ENCODE data around the gene C1QTNF5.

C1QTNF5 gene

DNA sequence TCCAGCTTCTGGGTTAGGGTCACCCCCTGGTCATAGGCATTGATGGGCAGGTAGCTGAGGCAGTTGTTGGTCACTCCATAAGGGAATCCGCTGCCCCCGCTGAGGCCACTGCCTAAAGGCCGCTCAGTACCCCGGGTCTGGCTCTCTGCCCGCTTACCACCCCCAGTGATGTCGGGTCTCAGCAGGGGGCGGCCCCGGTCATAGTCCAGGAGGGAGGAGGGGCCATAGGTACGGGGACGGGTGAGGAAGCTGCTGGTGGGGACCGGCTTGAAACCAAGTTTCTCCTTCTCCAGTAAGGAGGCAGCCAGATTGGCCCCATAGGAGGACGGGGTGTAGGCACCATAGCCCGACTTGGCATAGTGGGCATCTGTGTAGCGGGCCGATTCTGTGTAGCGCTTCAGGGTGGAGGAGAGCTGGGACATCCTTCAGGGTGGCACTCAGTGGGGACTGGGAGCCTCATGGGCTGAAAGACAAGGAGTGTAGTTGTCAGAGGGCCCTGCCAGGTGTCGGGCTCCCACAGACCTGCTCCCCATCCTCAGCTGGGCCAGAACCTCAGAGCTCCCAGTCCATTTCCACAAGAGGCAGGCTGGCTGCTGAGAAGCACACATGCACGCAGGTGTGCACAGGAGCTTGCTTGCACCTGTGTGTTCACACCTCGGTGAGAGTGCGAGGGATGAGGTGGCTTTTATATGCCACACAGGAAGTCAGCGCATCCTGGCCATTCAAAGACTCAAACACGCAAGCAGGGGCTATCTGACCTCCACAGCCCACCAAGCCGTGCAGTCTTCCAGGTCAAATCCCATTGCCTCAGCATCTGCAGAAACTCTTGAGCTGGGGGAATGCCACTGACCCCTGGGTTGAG is 32.6 kb upstream of the C1QTNF5 start:
- DNase-seq = no peak

DNA sequence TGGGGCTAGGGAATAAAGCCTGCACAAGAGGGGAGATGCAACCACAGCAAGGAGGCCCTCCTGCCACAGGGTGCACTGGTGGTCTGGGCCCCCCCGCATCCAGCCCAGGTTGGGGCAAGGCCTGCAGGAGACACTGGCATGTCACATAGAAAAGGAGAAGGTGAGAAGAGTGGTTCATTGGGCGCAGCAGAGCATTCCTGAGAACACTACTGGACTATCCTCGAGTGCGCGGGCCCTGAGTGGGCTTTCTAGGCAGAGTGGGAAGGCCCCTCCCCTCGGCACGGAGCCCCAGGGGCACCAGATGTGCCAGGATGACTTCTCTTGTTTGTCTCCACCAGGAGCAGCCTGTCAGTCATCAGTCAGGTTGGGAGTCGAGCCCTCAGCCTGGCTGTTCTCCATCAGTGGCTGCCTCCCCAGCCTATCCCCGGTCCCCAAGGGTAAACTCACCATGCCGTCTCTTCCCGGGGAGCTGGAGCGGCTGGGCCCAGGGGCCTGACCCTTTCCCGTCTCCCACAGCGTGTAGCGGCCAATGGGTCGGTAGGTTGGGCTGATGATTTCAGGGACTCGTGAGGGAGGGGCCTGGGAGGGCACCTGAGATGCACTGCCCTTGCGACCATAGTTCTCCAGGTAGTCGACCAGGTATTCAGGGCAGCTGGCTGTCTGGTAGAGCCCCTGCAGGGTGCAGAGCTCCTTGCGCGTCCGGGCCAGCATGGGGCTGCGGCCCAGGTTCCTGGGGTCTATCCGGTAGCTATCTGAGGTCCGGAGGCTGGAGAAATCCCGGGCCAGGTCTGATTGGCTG is 31.8 kb upstream of the C1QTNF5 start:
- DNase-seq = no peak

DNA sequence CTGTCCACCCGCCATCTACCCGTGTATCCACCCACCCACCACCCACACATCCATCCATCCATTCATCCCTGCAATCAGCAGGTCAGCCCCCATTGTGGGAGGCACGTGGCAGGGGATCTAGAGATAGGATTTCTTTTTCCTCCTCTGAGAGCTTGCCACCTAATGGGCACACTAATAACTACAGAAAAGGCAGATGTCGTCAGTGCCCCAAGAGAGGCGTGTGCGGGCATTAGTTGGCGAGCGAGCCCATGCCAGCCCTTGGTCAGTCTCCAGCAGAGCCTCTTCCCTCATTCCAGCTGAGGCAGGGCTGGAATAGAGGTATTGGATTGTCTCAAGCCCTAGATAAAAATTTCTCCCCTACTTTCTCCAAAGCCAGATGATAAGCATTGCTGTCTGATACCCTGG is 31.1 kb upstream of the C1QTNF5 start:
- no peak for DNase-seq

DNA sequence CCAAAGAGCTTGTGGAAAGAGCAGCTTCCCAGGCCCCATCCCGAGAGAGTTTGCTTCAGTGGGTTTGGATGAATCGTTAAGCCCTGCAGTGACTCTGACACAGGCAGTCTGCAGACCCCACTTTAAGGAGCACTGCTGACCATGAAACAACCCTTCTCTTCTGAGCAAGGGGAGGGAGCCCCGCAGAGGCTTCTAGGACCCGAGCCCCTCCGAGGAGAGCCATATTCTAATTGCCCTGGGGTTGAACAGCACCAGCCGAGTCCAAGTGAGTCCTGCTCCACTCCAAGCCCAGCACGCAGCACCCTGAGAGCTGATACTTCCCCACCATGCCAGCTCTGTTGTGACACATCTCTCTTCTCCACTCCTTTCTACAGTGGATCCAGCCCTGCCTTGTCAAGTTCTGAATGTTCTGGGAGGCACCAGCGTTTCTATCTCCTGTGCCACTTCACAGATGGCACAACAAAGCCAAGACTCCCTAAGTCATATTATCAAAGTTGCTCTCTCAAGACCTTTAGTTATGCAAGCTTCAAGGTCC is 30.5 kb upstream of the C1QTNF5 start:
- no peak for DNase-seq

DNA sequence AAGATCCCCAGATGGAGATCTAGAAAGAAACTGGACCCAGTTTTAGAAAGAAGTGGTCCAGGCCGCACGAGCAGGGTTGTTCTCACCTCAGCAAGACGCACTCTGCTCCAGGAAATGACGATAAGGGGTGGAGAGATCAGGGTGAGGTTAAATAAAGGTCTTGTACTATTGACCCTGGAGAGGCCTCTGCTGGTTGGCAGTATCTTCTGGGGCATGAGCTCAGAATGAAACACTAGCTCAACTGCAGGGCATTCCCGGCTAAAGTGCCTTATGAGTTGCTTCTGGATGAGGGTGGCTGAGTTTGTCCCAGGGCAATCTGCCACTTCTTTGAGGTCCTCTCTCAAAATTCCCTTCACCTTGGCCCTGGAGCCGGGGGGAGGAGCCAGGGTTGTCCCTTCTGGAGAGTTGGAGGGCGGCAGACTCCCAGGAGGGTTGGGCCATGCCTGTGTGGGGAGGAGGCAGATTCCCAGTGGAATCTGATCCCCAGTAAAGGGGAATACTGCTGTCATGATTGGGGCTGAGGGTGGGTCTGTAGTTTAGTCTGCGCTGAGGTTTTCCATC is 29.9 kb upstream of the C1QTNF5 start:
- no peak for DNase-seq

DNA sequence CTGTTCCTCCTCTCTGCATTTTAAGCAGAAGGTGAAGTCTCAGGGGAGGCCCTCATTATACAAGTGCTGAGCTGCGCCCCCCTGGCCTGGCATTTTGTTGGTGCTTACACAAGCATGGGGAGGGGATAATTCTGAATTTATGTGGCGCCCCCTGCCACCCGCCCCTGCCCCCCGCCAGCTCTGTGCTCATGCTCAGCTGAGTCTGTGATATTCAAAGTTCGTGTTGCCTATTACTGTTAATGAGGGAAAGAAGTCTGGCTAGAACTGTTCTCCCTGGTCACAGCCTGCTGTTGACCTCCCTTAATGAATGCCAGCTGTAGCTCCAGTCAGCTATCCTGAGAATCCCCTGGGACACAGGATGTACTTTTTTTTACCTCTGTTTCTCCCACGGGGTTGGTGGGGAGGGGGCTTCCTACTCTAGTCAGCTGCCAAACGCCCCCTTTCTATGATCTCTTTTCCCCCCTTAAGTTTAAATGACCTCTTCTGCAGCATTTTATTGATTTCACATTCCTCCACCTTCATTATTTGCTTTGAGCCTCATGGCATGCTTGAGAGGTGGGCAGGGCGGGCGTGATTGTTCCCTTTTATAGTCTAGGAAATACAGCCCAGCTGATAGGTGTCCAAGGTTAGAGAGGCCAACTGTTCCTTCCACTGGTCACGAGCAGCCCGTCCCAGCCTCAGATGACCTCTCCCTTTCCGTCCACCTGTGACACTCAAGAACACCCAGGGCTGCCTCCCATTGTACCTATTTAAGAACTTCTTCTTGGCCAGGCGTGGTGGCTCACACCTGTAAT is 28.6 kb upstream of the C1QTNF5 start:
- DNase-seq = no peak

DNA sequence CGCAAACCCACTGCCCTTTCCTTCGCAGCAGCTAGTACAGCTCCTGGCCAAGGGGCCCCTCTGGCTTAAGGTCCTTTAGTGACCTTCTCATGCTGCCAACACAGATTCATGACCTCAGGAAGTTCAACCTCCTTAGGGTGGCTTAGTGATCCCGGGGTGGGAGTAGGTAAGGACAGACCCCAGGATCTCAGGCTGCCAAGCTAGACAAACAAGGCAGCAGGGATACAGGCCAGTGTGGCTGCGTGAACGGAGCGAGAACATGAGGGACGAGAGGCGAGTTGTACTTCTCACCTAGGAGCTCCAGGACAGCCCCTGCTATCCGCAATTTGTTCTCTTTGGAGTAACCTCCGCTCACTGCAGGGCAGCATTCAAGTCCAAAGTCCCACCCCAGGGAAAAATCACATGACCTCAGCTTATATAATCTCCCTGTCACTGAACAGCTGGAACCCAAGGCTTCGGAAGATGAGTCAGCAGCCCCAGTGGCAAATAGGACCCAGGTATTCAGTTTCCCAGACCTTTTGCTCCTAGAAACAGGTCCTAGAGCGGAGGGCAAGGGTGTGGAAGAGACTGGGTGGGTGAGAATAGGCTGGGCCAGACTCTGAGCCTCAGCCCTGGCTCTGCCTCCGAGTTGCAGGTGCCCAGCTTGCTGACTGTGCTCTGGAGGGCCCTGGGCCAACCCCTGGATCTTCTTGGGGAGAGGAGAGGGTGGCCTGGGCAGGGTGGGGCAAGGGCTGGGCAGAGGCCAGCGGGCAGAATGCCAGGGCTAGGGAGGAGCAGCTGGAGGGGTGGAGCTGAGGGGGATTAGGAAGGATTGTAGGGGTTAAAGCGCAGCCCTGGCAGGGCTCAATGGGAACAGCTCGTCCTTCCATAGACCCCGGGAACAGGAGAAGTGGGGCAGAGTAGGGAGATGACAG is 27.7 kb upstream of the C1QTNF5 start:
- DNase-seq = no peak

DNA sequence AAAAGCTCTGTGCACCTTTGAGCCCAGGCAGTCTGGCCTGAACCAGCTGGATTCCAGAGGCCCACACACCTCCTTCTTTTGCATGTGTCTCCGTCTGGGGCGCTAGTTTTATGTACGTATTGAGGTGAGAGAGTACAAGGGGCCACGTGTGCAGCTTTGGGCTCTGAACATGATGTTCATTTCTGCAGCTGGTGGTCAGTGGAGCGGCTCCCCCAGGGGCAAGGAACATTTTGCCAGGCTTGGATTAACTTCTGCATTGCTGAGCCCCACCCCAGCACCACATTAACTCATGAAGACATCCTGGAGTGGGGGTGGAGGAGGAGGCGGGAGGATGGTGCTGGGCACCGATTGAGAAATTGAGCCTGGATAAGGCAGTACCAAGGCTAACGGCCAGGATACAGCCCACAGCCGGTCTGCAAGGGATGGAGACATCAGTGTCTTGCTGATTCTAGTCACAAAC is 27.0 kb upstream of the C1QTNF5 start:
- DNase-seq = no peak

DNA sequence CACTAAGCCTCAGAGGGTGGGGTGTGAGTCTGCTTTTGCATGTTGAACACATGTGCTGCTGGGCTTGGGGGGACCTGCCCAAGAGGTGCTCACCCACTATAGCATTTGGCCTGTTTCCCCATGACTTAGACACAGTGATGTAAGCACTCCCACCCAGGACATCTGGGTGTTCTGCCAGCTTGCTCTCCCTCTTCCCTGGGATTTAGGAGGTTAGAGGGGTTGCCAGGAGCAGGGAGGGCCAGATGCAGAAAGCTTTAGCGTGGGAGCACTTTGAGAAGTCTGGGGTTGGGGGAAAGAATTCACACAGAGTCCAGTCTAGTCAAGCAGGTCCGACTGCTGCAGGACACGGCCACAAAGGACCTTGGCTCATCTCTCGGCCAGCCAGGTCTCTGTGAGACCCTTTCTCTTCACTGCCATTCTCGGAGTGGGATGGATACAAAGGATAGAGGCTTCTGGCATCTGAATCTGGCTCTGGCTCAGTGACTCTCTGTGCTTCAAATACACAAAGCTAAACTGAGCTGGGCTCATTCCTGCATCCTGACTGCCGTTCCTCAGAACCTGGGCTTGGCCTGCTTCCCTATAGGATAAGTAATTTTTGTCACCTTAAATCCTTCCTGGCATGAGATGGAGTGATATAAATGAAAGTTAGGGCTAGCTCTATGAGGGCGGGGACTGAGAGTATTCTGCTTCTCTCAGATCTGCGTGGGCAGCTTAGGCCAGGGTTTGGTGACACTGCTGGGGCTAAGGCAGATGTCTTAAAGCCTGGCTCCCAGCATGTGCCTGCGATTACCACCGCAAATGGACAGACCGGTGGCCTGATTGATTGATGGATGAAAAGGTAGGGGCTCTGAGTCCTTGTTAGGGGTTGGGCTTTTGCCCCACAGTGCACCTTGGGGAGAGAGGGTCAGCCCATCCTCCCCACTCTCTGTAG is 26.3 kb upstream of the C1QTNF5 start:
- no peak for DNase-seq

DNA sequence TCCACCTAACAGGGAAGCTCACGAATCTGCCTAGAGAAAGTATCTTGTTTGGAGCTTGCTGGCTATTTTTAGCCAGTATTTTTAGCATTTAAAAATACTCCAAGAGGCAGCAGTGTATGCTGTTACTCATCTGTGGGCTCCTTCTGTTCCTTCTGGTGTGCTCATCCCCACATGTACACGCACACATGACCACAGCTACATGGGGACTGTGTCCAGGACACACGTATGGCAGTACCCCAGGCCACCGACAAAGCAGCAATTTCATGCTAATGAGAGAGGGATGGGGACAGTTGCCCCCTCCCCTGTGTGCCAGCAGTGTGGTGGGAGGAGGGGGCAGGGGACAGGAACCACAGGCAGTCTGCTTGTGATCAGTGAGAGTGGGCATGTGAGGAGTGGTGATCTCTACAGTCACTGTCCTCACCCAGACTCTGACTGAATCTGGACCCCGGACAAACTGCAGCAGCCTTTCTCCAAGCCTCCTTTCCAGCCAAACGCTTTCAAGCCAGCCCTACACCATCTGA is 24.4 kb upstream of the C1QTNF5 start:
- no peak for DNase-seq

DNA sequence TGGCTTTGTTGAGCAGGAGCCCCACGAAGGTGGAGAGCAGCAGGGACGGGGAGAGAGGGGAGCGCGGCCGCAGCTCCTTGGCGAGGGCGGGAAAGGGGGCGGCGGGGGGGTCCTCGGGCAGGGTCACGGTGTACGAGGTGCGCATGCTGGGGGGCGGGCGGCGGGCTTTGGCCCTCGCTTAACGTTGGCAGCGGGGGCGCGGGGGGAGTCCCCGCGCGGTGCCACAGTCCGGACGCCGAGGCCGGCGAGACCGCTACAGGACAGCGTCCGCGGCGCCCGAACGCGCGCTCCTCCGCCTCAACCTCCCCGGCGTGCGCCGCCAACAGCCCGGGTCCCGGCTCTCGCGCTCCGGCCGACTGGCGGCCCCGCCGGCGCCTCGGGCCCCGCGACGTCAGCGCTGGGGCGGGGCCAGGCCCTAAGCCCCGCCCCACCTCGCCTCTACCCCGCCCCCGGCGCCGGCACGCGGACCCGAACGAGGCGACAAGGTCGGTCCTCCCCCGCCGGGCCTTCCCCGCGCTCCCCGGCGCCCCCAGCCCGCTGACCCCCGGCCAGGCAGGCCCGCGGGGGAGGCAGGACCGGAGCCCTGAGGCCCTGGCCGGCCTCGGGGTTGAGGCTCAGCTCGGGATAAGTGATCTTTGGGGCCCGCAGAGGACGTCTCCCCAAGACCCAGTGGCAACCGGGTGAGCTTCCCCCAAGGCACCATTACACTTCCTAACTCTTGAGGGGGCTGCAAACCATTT is 23.3 kb upstream of the C1QTNF5 start:
- no peak for DNase-seq

DNA sequence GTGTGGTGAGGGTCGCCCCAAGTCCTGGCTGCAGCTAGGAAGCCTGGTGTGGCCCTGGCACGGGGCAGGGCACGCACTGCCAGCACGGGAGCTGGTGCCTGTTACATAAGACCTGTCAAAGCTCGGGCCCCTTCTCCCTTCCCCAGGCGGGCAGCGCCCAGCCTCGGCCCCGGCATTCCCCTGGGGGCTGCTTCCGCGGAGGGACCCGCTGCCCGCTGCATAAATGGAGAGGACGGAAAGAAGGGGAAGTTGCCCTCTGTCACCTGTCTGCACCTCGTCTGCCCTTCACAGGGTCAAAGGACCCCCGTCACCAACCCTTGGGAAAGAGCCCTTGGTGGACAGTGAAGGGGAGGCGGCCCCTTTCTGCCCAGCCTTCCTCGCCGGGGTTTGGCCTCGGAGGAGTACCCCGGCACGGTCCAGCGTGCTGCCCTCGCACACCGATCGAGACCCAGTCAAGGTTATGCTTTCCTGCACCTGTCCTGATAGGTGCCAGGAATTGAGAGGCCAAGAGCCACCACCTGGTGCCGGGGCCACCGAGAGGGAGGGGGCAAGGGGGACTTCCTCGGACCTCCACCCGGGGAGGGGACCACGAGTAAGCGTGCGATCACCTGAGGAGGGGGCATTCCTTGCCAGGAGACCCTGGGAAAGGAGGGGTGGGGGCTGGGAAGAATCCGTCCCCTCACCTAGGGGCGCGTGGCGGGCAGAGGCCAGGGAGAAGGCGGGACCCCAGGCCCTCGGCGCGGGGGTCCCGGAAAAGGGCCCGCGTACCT is 22.6 kb upstream of the C1QTNF5 start:
- DNase-seq = no peak

DNA sequence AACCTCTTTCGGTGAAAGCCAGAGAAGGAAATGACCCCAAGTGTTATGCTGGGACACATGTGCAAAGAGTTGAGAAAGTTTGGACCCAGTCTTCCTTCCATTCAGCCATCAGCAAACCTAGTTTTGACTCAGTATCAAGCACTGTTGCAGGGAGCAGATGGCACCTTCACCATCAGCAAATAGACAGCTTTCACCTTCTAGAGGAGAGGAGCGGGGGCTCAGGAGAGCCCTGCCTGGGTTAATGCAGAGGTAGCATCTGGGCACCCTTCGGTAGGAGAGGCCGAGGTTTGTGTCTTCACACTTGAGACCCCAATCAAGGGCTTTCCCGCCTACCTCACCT is 22.0 kb upstream of the C1QTNF5 start:
- DNase-seq = no peak

DNA sequence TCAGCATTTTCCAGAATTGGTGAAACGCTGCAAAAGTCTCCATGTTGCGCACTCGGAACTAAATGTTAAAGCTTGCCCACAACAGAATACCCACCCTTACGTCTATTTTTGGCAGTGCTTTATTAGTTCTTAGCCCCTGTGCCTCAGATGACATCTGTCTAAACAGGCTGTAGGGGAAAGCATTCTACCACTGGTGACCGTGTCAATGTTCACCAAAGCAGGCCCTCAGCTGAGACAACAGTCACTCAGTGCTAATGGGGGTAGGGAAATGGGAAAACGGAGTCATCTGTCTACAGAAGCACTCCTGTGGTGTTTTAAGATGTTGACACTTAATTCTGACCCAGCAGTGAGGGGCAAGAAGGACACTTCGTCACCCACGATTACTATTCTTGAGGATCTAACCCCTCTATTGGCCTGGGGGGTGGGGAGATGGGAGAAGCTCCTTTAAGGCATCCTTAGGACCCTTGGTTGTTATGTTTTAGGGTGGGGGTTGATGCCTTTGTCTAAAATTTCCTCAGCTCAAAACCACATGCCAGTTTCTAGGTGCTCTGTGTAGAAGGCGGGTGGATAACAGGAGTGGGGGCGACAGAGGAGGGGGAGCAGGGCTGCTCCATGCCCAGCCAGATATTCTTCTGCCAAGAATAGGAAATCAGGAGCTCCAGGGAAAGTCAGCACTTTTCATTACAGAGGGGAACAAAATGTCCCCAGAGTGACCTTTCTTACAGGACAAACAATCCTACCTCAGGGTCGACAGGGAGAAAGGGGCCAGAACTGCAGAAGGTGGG is 21.4 kb upstream of the C1QTNF5 start:
- DNase-seq = no peak

DNA sequence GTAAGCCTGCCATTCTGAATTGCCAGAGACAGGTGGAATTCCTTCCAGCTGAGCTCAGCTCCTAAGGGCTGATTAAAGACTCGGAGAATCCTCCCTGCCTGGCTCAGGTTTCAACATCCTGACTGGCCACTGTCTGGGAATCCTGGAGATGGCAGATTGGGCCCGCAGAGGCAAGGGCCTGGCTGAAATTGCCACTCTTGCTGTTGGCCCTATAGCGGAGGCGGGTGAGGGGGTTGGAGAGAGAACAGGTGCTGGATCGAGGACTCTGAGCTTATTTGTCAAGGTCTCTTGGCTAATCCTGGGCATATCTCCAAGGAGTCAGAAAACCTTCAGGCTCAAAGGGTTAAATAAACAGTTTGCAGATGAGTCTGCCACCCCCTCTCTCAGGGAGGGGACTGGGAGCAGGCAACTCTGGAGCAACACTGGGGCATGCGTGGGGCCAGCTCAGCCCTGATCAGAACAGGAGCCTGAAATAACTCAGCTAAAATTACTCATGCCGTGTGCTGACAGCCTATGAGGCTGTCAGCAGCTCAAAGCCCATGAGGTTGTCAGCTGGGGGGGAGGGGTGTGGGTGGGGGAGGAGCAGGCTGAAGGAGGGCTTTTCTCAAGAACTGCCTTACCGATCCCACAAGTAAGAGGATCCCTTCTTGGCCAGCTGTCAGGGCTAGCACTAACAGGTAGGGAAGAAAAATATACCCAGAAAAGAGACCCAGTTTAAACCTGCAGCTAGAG is 20.5 kb upstream of the C1QTNF5 start:
- no peak for DNase-seq

DNA sequence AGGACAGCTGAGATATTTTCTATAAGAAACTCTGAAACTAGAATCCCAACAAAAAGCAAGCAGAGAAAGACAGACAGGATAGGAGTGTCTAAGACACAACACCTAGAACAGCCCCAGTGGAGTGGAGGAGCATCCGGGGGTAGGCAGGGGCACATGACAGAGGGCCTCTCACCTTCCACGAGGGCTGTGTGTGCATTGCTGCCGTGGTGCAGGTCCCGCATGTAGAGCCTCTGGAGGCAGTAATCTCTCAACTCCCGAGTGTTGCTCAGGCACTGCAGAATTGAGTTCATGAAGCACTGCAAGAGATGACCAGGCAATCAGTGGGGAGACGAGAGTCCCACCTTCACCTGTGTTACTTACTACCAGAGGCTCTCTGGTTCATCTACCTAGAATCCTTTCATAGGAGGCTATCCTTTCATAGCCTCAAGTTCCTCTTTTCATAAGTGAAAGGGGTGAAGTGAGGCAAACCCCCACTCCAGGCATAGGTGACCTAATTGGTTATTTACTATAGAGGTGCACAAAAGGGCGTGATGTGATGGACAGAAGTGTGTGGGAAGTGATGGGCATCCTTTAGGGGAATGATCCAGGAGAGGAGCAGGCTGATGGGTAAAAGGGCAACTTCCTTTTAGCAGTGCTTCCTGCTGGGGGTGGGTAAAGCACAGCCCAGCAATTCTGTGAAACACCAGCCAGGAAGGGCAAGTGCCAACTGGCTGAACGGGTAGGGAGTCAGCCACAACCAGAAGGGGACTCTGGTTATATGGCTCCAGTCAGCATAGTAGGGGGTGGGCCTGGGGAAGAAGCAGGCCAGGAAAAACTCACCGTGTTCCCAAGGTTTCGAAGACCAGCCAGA is 18.9 kb upstream of the C1QTNF5 start:
- DNase-seq = peak; percentile 51 to 58

Data from AML-193 (cell line).